Fibroblast of mammary gland (primary cell): ENCODE measurements around the gene ZNF799.
"Not testable (repeated sequence)": the region's sequence is repeated elsewhere in the genome, so short reads cannot be mapped to it uniquely, and the experiment has no call there.

ENCODE experiments used
- DNase-seq: peaks from one replicate; pipeline ENCODE4 v3.0.0-alpha.2; 2010; ENCODE audit warnings: low read depth
- H3K4me3 ChIP-seq: 2 replicates; pipeline ENCODE4 v1.5.1; 2011; ENCODE audit warnings: low read depth, mild to moderate bottlenecking, low read length, moderate library complexity; ENCODE audit not compliant: control insufficient read depth
- TF ChIP-seq, protein P1 (sequence below): conservative IDR thresholded peaks from 2 replicates; pipeline ENCODE4 v1.5.1; 2011; ENCODE audit warnings: low read depth, low read length, inconsistent platforms; ENCODE audit not compliant: control insufficient read depth, insufficient read depth

Gene ZNF799

DNA sequence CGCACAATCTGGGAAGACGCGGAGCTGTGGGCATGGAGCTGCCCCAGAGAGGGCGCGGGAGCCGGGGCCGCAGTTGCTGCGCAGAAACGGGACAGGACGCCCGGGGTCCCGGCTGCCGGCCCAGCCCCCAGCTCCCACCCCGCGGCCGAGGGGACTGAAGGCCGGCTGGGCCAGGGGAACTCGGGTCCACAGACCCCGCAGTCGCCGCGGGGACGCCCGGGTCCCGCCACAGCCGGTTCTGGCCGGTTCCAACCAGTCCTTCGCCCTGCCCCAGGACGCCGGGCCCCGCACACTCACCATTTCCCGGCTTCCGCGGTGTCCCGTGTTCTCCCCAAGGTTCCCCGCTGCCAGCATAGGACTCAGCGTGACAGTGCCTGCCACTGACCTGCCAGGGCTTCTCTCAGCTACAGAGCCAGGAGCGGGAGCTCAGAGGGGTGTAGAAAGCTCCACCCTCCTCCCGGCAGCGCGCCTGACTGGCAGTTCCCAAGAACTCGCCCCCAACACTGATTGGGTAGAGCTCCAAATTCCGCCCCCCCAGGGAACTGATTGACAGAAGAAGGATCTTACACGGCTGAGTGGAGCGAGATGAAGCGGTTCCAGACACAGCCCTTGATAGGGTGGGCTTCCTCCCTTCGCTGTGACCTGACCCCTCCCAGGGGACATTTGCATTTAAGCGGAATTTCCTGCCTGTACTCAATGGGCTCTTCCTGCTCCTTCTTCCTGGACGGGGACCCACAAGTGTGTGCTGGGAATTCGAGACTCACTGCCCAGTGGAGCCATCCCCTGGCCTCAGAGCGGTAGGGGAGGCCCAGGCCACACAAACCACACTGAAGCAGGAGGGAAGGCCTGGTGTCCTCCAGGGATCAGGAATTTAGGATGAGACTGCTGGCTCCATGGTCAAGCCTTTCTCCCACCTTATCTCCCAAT lies 35.6 kb downstream of the ZNF799 start, which contains the start of gene ZNF442:
TSS of gene ZNF442 (minus strand) at position 448 of the 927 bp plus-strand sequence. CDS start 2,052 bp downstream, outside the sequence.
- peak within 1 kb of the TSS; percentile 73 for H3K4me3 ChIP-seq
- DNase-seq, result peak; percentile 93
- TF ChIP-seq, protein P1, sequence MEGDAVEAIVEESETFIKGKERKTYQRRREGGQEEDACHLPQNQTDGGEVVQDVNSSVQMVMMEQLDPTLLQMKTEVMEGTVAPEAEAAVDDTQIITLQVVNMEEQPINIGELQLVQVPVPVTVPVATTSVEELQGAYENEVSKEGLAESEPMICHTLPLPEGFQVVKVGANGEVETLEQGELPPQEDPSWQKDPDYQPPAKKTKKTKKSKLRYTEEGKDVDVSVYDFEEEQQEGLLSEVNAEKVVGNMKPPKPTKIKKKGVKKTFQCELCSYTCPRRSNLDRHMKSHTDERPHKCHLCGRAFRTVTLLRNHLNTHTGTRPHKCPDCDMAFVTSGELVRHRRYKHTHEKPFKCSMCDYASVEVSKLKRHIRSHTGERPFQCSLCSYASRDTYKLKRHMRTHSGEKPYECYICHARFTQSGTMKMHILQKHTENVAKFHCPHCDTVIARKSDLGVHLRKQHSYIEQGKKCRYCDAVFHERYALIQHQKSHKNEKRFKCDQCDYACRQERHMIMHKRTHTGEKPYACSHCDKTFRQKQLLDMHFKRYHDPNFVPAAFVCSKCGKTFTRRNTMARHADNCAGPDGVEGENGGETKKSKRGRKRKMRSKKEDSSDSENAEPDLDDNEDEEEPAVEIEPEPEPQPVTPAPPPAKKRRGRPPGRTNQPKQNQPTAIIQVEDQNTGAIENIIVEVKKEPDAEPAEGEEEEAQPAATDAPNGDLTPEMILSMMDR, result peak; percentile 69

GRCh38 chr19:12364391-12365235 lies 36.5 kb downstream of the ZNF799 start:
- DNase-seq, result peak; percentile 7
- peak overlapping the region; percentile 73 for H3K4me3 ChIP-seq
- TF ChIP-seq, protein P1, result no peak

- DNase-seq, H3K4me3 ChIP-seq: not testable (repeated sequence)
These were observed 38.8 kb downstream of the ZNF799 start for GRCh38 chr19:12362236-12362635.

DNA sequence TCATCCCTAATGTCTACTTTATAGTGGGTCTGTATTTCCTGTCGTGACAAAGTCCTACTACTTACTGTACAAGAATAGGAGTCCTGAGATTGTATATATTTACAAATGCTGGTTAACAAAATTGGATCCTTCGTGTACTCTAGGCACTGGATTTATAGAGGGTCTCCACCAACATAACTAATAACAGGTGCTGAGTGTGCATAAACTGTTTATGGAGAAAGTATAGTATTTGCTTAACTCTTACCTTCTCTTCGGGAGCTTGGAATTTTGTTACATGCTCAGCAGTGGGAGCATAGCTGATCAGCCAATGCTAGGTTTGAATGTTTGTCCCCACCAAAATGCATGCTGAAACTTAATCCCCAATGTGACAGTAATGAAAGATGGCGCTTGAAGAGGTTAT lies 47.7 kb downstream of the ZNF799 start:
- H3K4me3 ChIP-seq, result no peak overlapping the region
- TF ChIP-seq, protein P1, result no peak
- no peak for DNase-seq

- DNase-seq, result no peak
- TF ChIP-seq, protein P1, result no peak
- H3K4me3 ChIP-seq, result no peak overlapping the region
These were observed 50.2 kb downstream of the ZNF799 start for GRCh38 chr19:12350890-12351197.

GRCh38 chr19:12350185-12350889 lies 50.7 kb downstream of the ZNF799 start:
- TF ChIP-seq, protein P1, result no peak
- DNase-seq, result no peak
- no peak overlapping the region for H3K4me3 ChIP-seq
